Hematopoietic multipotent progenitor cell treated with erythropoietin and hydrocortisone succinate and interleukin-3 and kit ligand, for 4 days (in vitro differentiated cells): ENCODE measurements around the gene PDXDC1.
"Not testable (repeated sequence)": the region's sequence is repeated elsewhere in the genome, so short reads cannot be mapped to it uniquely, and the experiment has no call there.

Source experiments
- DNase-seq: peaks from one replicate; pipeline ENCODE4 v3.0.0-alpha.2; 2015

The PDXDC1 gene

GRCh38 chr16:15071916-15072769, 97.3 kb downstream of the PDXDC1 start:
- DNase-seq = not testable (repeated sequence)

GRCh38 chr16:15073101-15073500, 98.3 kb downstream of the PDXDC1 start:
- no peak for DNase-seq

DNA sequence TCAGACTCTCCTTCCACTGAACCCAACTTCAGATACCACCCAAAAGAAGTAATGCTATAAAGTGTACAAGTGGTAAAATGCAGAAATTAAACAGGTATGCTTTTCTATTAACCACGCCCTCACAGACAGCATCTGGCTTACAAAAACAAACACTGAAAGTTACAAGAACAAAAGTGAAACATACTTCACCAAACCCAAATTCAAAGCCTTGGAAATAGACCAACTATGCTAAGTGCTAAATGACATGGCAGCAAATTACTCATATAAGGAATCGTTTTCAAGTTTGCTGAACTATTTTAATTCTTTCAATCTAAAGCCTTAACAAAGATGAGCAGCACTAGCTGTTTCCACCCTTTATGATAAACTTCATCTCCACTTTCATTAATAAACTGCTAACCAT, 101.3 kb downstream of the PDXDC1 start:
- not testable (repeated sequence) for DNase-seq

DNA sequence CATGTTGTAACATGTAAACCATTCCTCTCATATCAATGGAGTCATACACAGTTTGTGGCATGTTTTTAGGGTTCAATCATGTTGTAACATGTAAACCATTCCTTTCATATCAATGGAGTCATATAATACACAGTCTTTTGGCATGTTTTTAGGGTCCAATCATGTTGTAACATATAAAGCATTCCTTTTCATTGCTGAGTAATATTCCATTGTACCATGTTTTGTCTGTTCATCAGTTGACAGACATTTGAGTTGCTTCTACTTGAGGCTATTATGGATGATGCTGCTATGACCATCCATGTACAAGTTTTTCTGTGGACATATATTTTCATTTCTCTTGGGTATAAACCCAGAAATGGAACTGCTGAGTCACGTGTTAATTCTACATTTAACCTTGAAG, 106.1 kb downstream of the PDXDC1 start:
- not testable (repeated sequence) for DNase-seq

DNA sequence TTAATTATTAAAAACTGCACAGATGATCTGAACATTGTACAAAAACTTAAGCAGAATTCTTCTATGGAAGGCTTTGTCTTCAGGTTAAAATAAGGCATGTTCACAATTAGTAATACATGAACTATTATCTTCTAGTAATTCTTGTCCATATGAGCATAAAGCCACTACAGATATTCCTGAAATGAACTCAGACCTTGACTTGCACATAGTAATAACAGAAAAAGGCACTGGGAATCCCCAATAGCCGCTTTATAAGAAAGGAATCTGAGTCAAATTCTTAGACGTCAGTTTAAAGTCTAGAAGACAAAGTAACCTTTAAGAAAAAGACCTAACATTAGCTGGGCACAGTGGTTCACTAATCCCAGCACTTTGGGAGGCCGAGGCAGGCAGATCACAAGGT, 108.0 kb downstream of the PDXDC1 start:
- DNase-seq = not testable (repeated sequence)

DNA sequence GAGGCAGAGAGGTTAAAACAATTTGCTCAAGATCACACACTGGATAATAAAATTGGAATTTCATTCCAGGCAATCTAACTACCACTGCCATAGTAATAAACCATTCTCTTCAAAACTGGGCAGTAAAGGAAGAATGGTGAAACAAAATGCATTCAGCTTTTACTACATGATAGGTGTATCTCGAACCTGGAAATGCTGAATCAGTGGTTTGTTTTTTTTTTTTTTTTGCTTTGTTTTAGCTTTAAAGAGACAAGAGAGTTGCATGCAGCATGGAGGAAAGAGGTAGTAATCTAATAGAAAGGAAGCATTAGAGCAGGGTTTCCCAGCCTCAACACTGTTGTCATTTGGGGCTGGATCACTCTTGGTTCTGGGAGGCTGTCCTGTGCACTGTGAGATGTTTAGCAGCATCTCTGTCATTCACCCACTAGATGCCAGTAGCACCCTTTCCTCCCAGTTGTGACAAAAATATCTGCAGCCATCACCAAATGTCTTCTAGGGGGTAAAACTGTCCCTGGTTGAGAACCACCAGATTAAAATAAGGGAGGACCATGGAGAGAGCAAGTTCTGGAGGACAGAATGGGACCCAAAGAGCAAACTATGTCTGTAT, 115.9 kb downstream of the PDXDC1 start:
- DNase-seq = peak; percentile 20

DNA sequence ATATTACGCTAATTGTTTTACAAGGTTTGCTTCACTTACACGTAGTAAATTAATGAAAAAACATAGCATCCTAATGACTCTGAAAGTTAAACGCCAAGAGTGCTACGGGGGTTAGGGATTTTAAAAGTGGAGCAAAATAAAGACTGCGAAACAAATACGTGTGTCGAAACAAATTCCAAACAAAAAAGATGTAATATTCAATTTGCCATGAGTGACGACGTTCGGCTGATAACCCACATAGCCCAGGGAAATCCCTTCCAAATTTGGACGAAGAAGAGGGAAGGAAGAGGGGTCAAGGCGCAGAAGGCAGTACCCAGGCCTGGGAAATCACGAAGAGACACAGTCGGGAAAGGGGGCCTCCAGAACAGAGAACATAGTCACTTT, 118.7 kb downstream of the PDXDC1 start:
- not testable (repeated sequence) for DNase-seq

GRCh38 chr16:15093955-15094827, 119.4 kb downstream of the PDXDC1 start, which contains the start of gene RRN3:
TSS of gene RRN3 (minus strand) at chr16:15094272. CDS start at chr16:15094233, 39 bp downstream.
- peak; percentile 97 for DNase-seq

DNA sequence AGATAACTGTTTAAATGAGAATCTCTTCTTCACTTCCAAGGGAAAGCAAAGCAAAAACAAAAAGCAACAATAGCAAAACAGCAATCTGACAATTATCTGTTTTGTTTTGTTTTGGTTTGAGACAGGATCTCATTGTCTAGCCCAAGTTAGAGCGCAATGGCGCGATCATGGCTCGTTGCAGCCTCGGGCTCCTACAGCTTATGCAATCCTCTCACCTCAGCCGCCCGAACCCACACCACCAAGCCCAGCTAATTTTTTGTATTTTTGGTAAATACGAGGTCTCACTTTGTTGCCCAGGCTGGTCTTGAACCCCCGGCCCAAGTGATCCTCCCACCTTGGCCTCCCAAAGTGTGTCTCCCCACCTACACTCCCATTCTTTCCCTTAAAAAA, 121.8 kb downstream of the PDXDC1 start:
- DNase-seq = not testable (repeated sequence)

- DNase-seq = peak; percentile 32
These were observed 124.6 kb downstream of the PDXDC1 start for GRCh38 chr16:15099366-15099909.

DNA sequence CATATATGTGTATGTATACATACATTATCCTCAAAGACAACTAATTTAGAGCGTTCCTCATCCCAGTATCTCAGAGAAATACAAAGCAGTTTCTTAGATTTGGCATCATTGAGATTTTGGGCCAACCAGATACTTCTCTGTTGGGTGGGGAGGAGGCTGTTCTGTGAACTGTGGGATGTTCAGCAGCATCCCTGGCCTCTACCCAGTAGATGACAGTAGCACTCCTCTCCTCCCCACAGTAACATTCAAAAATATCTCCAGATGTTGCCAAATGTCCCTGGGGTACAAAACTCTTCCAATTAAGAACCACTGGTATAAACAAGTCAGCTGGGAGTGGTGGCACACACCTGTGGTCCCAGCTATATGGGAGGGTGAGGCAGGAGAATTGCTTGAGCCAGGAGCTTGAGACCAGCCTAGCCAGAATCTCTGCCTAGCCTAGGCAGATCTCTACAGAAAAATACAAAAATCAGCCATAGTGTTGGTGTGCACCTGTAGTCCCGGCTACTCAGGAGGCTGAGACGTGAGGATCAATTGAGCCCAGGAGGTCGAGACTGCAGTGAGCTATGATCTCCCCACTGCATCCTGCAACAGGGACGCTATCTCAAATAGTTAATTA, 125.7 kb downstream of the PDXDC1 start:
- peak; percentile 19 for DNase-seq

GRCh38 chr16:15127641-15128425, 153.0 kb downstream of the PDXDC1 start:
- not testable (repeated sequence) for DNase-seq

DNA sequence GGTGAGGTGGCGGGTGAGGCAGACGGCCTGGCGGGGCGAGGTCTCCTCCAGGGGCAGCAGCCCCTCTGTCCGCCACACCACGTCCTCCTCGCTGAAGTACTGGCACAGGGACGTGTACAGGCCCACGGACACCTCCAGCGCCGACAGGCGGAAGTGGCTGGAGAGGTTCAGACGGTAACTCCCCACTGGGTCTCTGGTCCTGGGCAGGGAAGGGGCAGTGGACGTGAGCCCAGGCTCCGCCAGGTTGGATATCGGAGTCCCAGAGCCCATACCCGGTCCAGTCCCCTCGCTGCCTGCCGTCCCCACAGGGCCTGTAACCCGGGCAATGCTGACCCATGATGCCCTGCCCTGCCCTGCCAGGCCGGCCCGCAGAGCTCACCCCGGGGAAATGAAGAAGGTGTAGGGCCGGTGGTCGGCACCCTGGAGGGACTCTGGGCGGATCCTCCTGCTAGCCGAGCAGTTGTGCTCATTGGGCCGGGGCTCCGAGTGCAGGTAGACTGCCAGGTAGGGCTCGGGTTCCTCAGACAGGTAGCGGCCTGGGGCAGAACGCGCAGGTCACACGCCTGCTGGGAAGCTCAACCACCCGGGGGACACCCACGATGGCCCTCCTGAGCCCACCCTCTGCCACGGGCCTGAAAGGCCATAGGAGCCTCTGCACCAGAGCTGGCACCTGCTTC, 155.6 kb downstream of the PDXDC1 start:
- not testable (repeated sequence) for DNase-seq

- not testable (repeated sequence) for DNase-seq
These were observed 156.3 kb downstream of the PDXDC1 start for GRCh38 chr16:15130943-15131700.

DNA sequence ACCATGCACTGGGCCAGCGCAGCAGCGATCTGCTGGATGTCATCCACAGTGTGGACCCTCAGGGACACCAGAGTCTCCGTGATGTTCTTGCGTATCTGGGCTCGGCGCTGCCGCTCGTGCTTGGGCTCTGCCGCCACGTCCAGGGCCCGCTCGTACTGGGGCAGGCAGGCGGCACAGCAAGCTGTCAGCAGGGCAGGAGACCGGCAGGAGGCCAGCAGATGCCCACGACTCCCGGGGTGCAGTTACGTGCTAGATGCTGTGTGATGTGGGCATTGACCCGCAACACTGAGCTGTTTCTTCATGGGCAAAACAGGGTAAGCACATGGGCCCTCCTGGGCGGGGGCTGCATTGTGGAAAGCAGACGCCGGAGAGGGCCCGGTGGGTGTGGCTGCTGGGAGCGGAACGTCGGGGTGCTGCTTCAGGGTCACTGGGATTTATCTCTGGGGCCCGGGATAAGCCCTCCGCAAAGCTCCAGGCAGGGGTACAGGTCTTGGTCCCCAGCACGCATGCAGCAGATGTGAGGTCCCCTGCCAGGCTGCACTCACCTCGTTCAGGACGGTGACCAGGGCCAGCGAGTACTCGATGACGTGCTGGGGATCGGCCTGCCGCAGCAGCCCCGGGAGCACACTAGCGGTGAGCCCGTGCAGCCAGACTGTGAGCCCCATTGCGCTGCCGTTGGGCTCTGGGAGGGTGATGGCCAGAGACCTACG, 158.0 kb downstream of the PDXDC1 start:
- not testable (repeated sequence) for DNase-seq

DNA sequence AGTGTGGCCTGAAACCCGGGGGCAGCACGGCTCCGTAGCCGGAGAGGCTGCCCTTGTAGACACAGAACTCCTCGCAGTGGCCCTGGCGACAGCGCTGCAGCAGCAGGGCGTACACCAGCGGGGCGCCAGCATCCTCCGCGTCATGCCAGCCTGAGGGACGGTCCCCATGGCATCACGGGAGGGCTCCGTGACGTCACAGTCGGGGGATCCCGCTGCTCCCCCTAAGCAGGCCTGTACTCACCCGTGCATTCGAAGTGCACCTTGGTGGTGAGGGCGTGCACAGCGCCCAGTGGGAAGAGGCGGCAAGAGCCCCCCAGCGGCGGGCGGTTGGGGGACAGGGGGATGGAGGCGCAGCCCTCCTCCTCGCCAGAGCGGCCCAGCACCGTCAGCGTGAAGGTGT, 158.7 kb downstream of the PDXDC1 start:
- DNase-seq = not testable (repeated sequence)

DNA sequence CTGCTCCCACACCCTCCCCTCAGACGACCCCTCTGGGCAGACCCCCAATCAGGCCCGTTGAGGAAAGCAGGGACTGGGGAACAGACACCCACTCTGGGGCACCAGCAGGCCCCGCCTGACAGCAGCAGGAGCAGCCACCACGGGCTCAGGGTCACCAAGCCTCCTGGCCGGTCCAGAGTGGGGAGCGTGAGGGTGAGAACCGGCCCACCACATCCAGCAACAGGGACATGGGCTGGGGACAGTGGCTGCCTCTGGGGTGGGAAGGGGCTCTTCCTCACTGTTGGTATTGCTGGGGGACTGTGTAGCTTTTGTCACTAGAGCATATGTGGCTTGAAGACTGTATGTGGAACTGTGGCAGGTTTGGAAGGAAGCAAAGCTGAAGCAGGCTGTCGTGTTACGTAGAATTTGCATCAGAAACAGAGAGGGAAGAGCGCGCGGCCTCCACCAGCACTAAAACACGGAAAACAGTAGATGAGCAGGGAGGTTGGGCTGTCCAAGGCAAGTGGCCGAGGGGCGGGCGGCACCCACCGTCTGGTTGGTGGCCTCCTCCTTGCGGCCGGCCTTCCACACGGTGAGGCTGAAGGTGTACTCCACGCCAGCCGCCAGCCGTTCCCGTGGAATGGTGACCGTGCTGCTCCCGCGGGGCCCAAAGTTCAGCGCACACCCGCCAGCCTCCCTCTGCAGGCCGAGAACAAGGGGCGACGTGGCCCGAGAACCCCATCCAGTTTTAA, 160.1 kb downstream of the PDXDC1 start:
- DNase-seq = not testable (repeated sequence)

GRCh38 chr16:15135483-15136360, 160.9 kb downstream of the PDXDC1 start:
- DNase-seq = peak; percentile 55
